ENCODE results near the gene CNP. TPM values are rescaled to one million over a fixed set of nuclear protein-coding genes. Genes with fewer than 3 reads are reported as not detected.

Gene CNP
- total and polyA plus RNA-seq, 2 donors (not counting 1 experiment from before 2014, with no cell fraction given) = 19.0 to 45.2 TPM

- H4K20me1 ChIP-seq (ENCODE audit: control insufficient read depth, insufficient read depth, low read length, poor library complexity, severe bottlenecking) = no peaks in the 10 kb centered on the region
- H3K27me3 Mint-ChIP-seq = no peaks in the 10 kb centered on the region
- H3K9ac ChIP-seq (ENCODE audit: low read length) = no peak overlapping the region
- H3K36me3 ChIP-seq (replicated peaks in 1 of 2; ENCODE audit: control extremely low read depth in 1 of 2, control insufficient read depth in 1 of 2, extremely low read depth in 1 of 2, insufficient read depth in 2 of 2, low read length in 1 of 2) = no peaks in the 10 kb centered on the region
- no peaks in the 10 kb centered on the region for H3K9me3 ChIP-seq (ENCODE audit: control extremely low read depth in 1 of 3, control insufficient read depth in 2 of 3, insufficient read depth in 1 of 3, low read length in 2 of 3)
- ATAC-seq (ENCODE audit: low read depth) (no peak), DNase-seq (no peak)
- no peak overlapping the region for H2AFZ ChIP-seq (ENCODE audit: insufficient read depth, low read depth, low read length, poor library complexity, severe bottlenecking)
- H3K4me1 ChIP-seq (ENCODE audit: control insufficient read depth in 2 of 2, insufficient read depth in 2 of 2, low read length in 2 of 2) = no peaks in the 10 kb centered on the region
- WGBS (ENCODE audit: insufficient coverage) = 84% methylated on average over 7 of the region's 11 CpGs
- intact Hi-C loops (cut with micrococcal nuclease) = no loop called here
- H3K79me2 ChIP-seq (ENCODE audit: control insufficient read depth, insufficient read depth, low read length) = no peaks in the 10 kb centered on the region
- H3K27me3 ChIP-seq (replicated peaks in 1 of 4; ENCODE audit: control extremely low read depth in 1 of 4, control insufficient read depth in 3 of 4, insufficient read depth in 4 of 4, low read length in 3 of 4) = no peaks in the 10 kb centered on the region
- CTCF ChIA-PET = interaction anchor here (0.6 to 1.6 kb wide), 4 partner anchors 10 to 171 kb away, joined by 3 to 6 read pairs (median 4); no protein-coding TSS in a partner anchor
- no peak overlapping the region for H3K4me3 ChIP-seq (ENCODE audit: control extremely low read depth in 1 of 5, extremely low read depth in 1 of 5, insufficient read depth in 1 of 5, low read depth in 2 of 5, low read length in 4 of 5)
- H3K27ac ChIP-seq (ENCODE audit: low read length in 2 of 2) = no peak overlapping the region
- no peak overlapping the region for H3K4me3 Mint-ChIP-seq
- H3K27ac Mint-ChIP-seq = no peak overlapping the region
- H3K4me1 Mint-ChIP-seq = no peaks in the 10 kb centered on the region
- TF ChIP-seq EZH2 (IDR thresholded peaks at IDR 0.05; ENCODE audit: borderline replicate concordance, insufficient read depth, low read depth, low read length, poor library complexity, severe bottlenecking) = no peak
- TF ChIP-seq, protein P1, sequence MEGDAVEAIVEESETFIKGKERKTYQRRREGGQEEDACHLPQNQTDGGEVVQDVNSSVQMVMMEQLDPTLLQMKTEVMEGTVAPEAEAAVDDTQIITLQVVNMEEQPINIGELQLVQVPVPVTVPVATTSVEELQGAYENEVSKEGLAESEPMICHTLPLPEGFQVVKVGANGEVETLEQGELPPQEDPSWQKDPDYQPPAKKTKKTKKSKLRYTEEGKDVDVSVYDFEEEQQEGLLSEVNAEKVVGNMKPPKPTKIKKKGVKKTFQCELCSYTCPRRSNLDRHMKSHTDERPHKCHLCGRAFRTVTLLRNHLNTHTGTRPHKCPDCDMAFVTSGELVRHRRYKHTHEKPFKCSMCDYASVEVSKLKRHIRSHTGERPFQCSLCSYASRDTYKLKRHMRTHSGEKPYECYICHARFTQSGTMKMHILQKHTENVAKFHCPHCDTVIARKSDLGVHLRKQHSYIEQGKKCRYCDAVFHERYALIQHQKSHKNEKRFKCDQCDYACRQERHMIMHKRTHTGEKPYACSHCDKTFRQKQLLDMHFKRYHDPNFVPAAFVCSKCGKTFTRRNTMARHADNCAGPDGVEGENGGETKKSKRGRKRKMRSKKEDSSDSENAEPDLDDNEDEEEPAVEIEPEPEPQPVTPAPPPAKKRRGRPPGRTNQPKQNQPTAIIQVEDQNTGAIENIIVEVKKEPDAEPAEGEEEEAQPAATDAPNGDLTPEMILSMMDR (IDR thresholded peaks at IDR 0.05) = no peak
- POLR2A ChIA-PET = no interaction called here
- no peaks in the 10 kb centered on the region for H3K9me3 Mint-ChIP-seq (ENCODE audit: insufficient read depth)
- no peak overlapping the region for H3K4me2 ChIP-seq (replicated peaks; ENCODE audit: low read depth, low read length, poor library complexity, severe bottlenecking)
These were observed 17.7 kb upstream of the CNP start for GRCh38 chr17:41948762-41949460.

DNA sequence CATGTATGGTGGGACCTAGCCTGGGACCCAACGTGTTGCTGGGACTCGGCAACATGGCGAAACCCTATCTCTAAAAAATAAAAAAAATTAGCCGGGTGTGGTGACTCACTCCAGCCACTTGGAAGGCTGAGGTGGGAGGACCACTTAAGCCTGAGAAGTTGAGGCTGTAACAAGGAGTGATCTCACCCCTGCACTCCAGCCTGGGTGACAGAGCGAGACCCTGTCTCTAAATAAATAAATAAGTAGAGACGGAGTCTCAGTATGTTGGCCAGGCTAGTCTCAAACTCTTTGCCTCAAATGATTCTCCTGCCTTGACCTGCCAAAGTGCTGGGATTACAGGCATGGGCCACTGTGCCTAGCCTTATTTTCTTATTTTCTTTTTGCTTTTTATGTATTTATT lies 10.1 kb upstream of the CNP start:
- no peak overlapping the region for H3K9ac ChIP-seq (ENCODE audit: low read length)

More for the DNA sequence above, 10.1 kb upstream of the CNP start:
- ChIA-PET CTCF (interaction anchor here (0.7 kb wide), 1 partner anchor 408 kb away, joined by 3 read pairs; no protein-coding TSS in a partner anchor), POLR2A (no interaction called here)
- intact Hi-C loops (cut with micrococcal nuclease) = no loop called here
- H3K4me2 ChIP-seq (replicated peaks; ENCODE audit: low read depth, low read length, poor library complexity, severe bottlenecking) = no peak overlapping the region
- no peaks in the 10 kb centered on the region for H3K9me3 Mint-ChIP-seq (ENCODE audit: insufficient read depth)
- ATAC-seq (ENCODE audit: low read depth) (no peak), DNase-seq (no peak)
- no peaks in the 10 kb centered on the region for H3K27me3 Mint-ChIP-seq
- no peak overlapping the region for H3K27ac Mint-ChIP-seq
- no peak overlapping the region for H2AFZ ChIP-seq (ENCODE audit: insufficient read depth, low read depth, low read length, poor library complexity, severe bottlenecking)
- H3K9me3 ChIP-seq (ENCODE audit: control extremely low read depth in 1 of 3, control insufficient read depth in 2 of 3, insufficient read depth in 1 of 3, low read length in 2 of 3) = no peaks in the 10 kb centered on the region
- no peaks in the 10 kb centered on the region for H3K36me3 ChIP-seq (replicated peaks in 1 of 2; ENCODE audit: control extremely low read depth in 1 of 2, control insufficient read depth in 1 of 2, extremely low read depth in 1 of 2, insufficient read depth in 2 of 2, low read length in 1 of 2)
- H3K4me3 ChIP-seq (ENCODE audit: control extremely low read depth in 1 of 5, extremely low read depth in 1 of 5, insufficient read depth in 1 of 5, low read depth in 2 of 5, low read length in 4 of 5) = no peak overlapping the region
- 93% methylated on average over 2 of the region's 6 CpGs for WGBS (ENCODE audit: insufficient coverage)
- no peaks in the 10 kb centered on the region for H3K27me3 ChIP-seq (replicated peaks in 1 of 4; ENCODE audit: control extremely low read depth in 1 of 4, control insufficient read depth in 3 of 4, insufficient read depth in 4 of 4, low read length in 3 of 4)
- H3K4me3 Mint-ChIP-seq = no peak overlapping the region
- H3K27ac ChIP-seq (ENCODE audit: low read length in 2 of 2) = no peak overlapping the region
- H3K79me2 ChIP-seq (ENCODE audit: control insufficient read depth, insufficient read depth, low read length) = no peaks in the 10 kb centered on the region
- H3K4me1 ChIP-seq (ENCODE audit: control insufficient read depth in 2 of 2, insufficient read depth in 2 of 2, low read length in 2 of 2) = no peaks in the 10 kb centered on the region
- H4K20me1 ChIP-seq (ENCODE audit: control insufficient read depth, insufficient read depth, low read length, poor library complexity, severe bottlenecking) = no peaks in the 10 kb centered on the region
- TF ChIP-seq EZH2 (IDR thresholded peaks at IDR 0.05; ENCODE audit: borderline replicate concordance, insufficient read depth, low read depth, low read length, poor library complexity, severe bottlenecking) = no peak
- H3K4me1 Mint-ChIP-seq = no peaks in the 10 kb centered on the region
